Ovary (tissue), 9 donors: ENCODE measurements around the gene IL4. TPM values are rescaled to one million over a fixed set of nuclear protein-coding genes. Genes with fewer than 3 reads are reported as not detected.

Experiments used
- DNase-seq, 5 donors: peaks; one replicate each; pipeline ENCODE4 v3.0.0-alpha.2; 2019 to 2020
- H3K27ac ChIP-seq, 2 donors: fragments of 200-600 bp; one replicate each; pipeline versions ENCODE4 v1.5.1 to v1.8.0; 2019 to 2022
- H3K27me3 ChIP-seq: fragments of 200-600 bp; one replicate; pipeline ENCODE4 v1.8.0; 2022
- H3K36me3 ChIP-seq: fragments of 200-600 bp; sonication (generic); one replicate; pipeline ENCODE4 v1.5.1; 2019
- H3K4me1 ChIP-seq: one replicate; pipeline ENCODE4 v1.8.1; 2013; ENCODE audit warnings: mild to moderate bottlenecking, moderate library complexity; ENCODE audit not compliant: insufficient read depth
- H3K4me3 ChIP-seq: fragments of 200-600 bp; sonication (generic); one replicate; pipeline ENCODE4 v1.5.1; 2017
- H3K9me3 ChIP-seq, 2 donors: fragments of 200-600 bp in 1 of 2; sonication (generic) in 1 of 2; one replicate each; pipeline versions ENCODE4 v1.5.1 to v1.8.1; 2013 to 2019; ENCODE audit warnings: mild to moderate bottlenecking in 1 of 2, moderate library complexity in 1 of 2
- EP300 ChIP-seq: sonication (generic); formaldehyde crosslinking; IDR thresholded peaks from one replicate; pipeline ENCODE4 v1.6.1; 2017; ENCODE audit warnings: antibody characterized with exemption
- POLR2A ChIP-seq: fragments of 450-650 bp; IDR thresholded peaks from one replicate; pipeline ENCODE4 v1.6.1; 2017; ENCODE audit warnings: antibody characterized with exemption, mild to moderate bottlenecking, moderate library complexity
- WGBS, 3 donors: extraction: QIAGEN DNeasy Blood & Tissue Kit in 1 of 3; methylation state at CpG; one replicate each; pipeline versions ENCODE4 v1.1.5 to v1.1.7; 2013 to 2017; 5-methylcytosine and 5-hydroxymethylcytosine counted together
- intact Hi-C, 4 donors: fragments of 100-400 bp; cut with DNase I; formaldehyde crosslinking; loops; one replicate each; pipeline versions ENCODE4 v1.11.0 to v1.15.1; 2022 to 2023
- polyA plus RNA-seq, 2 donors: library from polyadenylated mRNA; stranded (reverse); fragments of 200-250 nt in 1 of 2; fragments of 350-450 nt in 1 of 2; fragmentation: Illumina TruSeq in 1 of 2; extraction: RNeasy Lipid Tissue Mini Kit (QIAGEN cat#74804) in 1 of 2; gene quantifications; one replicate each; pipeline ENCODE4 v1.2.3, GENCODE V29; 2013 to 2014
- total RNA-seq, 7 donors: library from RNA; depleted of rRNA in 2 of 7; stranded (reverse); fragments of >200 nt in 2 of 7; fragmentation: NEBNext Ultra II Directional in 3 of 7; extraction: Animal tissue kit (Norgen Biotek cat#: 25700) in 3 of 7; gene quantifications; one replicate each; pipeline versions ENCODE4 v1.1.0 to v1.2.4, GENCODE V29; 2016 to 2023
- TF ChIP-seq, protein P1 (sequence below), 3 donors: fragments of 450-650 bp in 2 of 3; fragments of 200-600 bp in 1 of 3; IDR thresholded peaks; one replicate each; pipeline versions ENCODE4 v1.5.1 to v1.8.0; 2016 to 2022; ENCODE audit warnings: antibody characterized with exemption in 3 of 3, mild to moderate bottlenecking in 1 of 3
- donor health status: DM: no; HTN: no; CAD: no; lungs with moderate emphysema.
- donor health status: DM: no; HTN: no; CAD: no.
- donor health status: Bipolar disorder and iron deficiency.
- donor health status: DM: yes; HTN: yes; CAD: no.
- donor health status: DM: no; HTN: no; CAD: no.
- donor health status: DM: yes; HTN: yes; CAD: no.

Gene IL4
- total and polyA plus RNA-seq, 9 donors, result not detected

DNA sequence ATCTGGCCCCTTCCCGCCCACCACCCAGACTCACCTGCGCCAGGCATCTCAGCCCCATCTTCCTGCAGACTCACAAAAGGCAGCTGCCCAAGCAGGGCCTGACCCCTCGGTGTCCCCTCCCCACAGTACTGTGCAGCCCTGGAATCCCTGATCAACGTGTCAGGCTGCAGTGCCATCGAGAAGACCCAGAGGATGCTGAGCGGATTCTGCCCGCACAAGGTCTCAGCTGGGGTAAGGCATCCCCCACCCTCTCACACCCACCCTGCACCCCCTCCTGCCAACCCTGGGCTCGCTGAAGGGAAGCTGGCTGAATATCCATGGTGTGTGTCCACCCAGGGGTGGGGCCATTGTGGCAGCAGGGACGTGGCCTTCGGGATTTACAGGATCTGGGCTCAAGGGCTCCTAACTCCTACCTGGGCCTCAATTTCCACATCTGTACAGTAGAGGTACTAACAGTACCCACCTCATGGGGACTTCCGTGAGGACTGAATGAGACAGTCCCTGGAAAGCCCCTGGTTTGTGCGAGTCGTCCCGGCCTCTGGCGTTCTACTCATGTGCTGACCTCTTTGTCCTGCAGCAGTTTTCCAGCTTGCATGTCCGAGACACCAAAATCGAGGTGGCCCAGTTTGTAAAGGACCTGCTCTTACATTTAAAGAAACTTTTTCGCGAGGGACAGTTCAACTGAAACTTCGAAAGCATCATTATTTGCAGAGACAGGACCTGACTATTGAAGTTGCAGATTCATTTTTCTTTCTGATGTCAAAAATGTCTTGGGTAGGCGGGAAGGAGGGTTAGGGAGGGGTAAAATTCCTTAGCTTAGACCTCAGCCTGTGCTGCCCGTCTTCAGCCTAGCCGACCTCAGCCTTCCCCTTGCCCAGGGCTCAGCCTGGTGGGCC, 13.9 kb upstream of the IL4 start:
- TF ChIP-seq, protein P1, sequence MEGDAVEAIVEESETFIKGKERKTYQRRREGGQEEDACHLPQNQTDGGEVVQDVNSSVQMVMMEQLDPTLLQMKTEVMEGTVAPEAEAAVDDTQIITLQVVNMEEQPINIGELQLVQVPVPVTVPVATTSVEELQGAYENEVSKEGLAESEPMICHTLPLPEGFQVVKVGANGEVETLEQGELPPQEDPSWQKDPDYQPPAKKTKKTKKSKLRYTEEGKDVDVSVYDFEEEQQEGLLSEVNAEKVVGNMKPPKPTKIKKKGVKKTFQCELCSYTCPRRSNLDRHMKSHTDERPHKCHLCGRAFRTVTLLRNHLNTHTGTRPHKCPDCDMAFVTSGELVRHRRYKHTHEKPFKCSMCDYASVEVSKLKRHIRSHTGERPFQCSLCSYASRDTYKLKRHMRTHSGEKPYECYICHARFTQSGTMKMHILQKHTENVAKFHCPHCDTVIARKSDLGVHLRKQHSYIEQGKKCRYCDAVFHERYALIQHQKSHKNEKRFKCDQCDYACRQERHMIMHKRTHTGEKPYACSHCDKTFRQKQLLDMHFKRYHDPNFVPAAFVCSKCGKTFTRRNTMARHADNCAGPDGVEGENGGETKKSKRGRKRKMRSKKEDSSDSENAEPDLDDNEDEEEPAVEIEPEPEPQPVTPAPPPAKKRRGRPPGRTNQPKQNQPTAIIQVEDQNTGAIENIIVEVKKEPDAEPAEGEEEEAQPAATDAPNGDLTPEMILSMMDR (IDR thresholded peaks at IDR 0.05), result no peak
- TF ChIP-seq EP300 (no peak), POLR2A (no peak)
- Histone ChIP-seq H3K36me3 (no peaks in the 10 kb centered on the region), H3K9me3 (no peaks in the 10 kb centered on the region), H3K4me3 (no peak overlapping the region), H3K27ac (no peak overlapping the region), H3K27me3 (no peaks in the 10 kb centered on the region), H3K4me1 (peaks cover 4% of the 10 kb centered on the region)
- intact Hi-C loops, result no loop called here
- 92 to 94% (median 93%) methylated on average over 23 of the region's 23 CpGs for WGBS, 3 donors
- no peak for DNase-seq

DNA sequence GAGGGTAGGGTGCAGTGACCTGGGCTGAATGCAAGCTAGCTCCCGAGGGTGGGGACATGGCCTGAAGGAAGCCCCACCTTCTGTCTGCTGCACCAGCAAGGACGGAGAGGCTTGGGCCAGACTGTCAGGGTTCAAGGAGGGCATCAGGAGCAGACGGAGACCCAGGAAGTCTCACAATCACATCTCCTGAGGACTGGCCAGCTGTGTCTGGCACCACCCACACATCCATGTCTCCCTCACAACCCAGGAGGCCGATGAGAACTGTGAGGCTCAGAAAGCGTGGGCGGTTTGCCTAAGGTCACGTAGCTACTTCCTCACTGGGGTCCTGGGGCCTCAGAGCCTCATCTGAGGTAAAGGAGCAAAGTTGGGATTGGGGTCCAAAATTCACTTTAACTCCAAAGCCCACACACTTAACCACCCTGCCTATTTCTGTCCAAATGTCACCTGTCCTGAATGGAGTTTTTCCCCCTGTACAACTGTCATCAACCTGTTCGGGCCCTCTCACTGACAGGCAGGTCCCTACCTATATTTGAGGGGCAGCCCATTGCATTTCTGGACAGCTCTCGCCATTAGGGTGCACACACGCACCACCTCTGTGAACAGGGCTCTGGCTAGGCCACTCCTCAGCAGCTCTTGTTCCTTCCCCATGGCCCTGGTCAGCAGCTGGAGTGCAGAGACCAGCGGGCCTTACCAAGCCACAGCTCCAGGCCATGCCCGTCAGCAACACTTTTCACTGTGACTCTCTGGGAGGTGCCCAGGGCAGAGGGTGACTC, 12.4 kb upstream of the IL4 start:
- WGBS, 3 donors, result 68 to 77% (median 69%) methylated on average over 11 to 12 of the region's 12 CpGs
- H3K9me3 ChIP-seq, result no peaks in the 10 kb centered on the region
- TF ChIP-seq EP300, result no peak
- no peak for TF ChIP-seq POLR2A
- TF ChIP-seq, protein P1 (IDR thresholded peaks at IDR 0.05), result no peak
- H3K27ac ChIP-seq, result no peak overlapping the region
- intact Hi-C loops, result no loop called here
- H3K4me3 ChIP-seq, result no peak overlapping the region
- H3K4me1 ChIP-seq, result peaks cover 3% of the 10 kb centered on the region
- no peaks in the 10 kb centered on the region for H3K27me3 ChIP-seq
- H3K36me3 ChIP-seq, result no peaks in the 10 kb centered on the region
- no peak for DNase-seq

DNA sequence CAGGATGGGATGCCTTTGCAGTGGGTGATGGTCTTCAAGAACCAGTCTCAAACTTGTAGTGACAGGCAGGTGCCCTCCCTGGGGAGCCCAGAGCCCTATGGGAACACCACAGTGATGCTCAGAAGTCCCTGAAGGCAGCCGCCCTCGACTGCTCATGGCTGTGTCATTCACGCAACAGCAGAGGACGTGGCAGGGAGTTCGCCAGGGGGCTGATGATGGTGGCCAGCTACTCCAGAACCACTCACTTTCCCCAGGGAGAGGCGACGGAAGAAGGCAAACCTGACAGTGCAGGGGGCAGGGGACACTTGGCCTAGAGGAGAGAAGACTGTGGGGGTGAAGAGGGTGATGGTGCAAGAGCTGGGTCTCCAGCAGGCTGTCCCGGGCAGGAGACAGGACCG, 11.8 kb upstream of the IL4 start:
- no peaks in the 10 kb centered on the region for H3K36me3 ChIP-seq
- no peak overlapping the region for H3K27ac ChIP-seq
- no peaks in the 10 kb centered on the region for H3K27me3 ChIP-seq
- H3K9me3 ChIP-seq, result no peaks in the 10 kb centered on the region
- no peak overlapping the region for H3K4me3 ChIP-seq
- intact Hi-C loops, result no loop called here
- TF ChIP-seq EP300, result no peak
- no peak for TF ChIP-seq POLR2A
- TF ChIP-seq, protein P1 (IDR thresholded peaks at IDR 0.05), result no peak
- 91 to 98% (median 96%) methylated on average over 9 of the region's 9 CpGs for WGBS, 3 donors
- no peak for DNase-seq
- H3K4me1 ChIP-seq, result no peaks in the 10 kb centered on the region

DNA sequence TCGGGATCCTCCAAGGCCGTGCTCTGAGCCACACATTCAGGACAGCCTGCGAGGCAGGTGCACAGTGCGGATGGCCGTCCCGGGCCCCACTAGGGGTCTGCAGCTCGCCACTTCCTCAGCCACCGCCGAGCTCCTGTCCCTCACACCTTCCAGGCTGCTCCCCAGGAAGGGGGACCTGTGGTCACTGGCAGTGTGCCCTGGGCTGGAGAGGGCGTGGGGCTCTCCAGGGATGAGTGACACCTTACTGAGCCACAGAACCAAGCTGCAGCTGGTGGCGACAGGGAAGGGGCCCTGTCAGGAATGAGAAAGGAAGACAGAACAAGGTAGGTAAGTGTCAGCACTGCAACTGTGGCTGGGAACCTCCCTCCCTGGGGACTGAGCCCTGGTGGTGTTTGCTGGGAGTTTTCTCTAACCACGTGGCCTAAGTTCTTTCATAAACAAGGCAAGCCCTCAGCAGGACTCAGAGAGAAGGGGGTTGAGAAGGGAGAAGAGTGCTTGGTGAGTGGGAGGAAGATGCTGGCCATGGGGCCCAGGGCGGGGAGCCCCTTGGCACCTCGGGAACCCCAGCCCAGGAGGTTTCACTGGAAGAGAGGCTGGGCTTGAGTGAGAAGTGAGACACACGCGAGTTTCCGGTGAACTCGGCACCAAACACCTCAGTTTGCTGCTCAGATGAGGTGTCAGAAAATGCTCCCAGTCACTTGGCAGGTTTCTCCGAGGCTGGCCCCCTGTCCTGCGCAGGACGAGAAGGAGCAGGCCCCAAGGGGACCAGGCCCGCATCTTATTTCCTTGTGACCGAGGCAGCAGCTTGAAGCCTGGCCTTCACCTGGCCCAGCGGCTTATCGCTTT, 10.6 kb upstream of the IL4 start:
- no peak overlapping the region for H3K4me3 ChIP-seq
- DNase-seq, result no peak
- H3K36me3 ChIP-seq, result no peaks in the 10 kb centered on the region
- H3K27ac ChIP-seq, result no peak overlapping the region
- no peaks in the 10 kb centered on the region for H3K9me3 ChIP-seq
- H3K27me3 ChIP-seq, result no peaks in the 10 kb centered on the region
- H3K4me1 ChIP-seq, result no peaks in the 10 kb centered on the region
- intact Hi-C loops, result no loop called here
- 72 to 78% (median 74%) methylated on average over 25 of the region's 25 CpGs for WGBS, 3 donors
- TF ChIP-seq, protein P1 (IDR thresholded peaks at IDR 0.05), result no peak
- TF ChIP-seq EP300 (no peak), POLR2A (no peak)
